ENCODE results near the gene STAT3.
"Not testable (repeated sequence)": the region's sequence is repeated elsewhere in the genome, so short reads cannot be mapped to it uniquely, and the experiment has no call there.

STAT3 gene

GRCh38 chr17:42423766-42424165 lies 35.5 kb upstream of the STAT3 start:
- no peak for DNase-seq (ENCODE audit: low read depth)
- TF ChIP-seq, protein P1, sequence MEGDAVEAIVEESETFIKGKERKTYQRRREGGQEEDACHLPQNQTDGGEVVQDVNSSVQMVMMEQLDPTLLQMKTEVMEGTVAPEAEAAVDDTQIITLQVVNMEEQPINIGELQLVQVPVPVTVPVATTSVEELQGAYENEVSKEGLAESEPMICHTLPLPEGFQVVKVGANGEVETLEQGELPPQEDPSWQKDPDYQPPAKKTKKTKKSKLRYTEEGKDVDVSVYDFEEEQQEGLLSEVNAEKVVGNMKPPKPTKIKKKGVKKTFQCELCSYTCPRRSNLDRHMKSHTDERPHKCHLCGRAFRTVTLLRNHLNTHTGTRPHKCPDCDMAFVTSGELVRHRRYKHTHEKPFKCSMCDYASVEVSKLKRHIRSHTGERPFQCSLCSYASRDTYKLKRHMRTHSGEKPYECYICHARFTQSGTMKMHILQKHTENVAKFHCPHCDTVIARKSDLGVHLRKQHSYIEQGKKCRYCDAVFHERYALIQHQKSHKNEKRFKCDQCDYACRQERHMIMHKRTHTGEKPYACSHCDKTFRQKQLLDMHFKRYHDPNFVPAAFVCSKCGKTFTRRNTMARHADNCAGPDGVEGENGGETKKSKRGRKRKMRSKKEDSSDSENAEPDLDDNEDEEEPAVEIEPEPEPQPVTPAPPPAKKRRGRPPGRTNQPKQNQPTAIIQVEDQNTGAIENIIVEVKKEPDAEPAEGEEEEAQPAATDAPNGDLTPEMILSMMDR (conservative IDR thresholded peaks at IDR 0.05; ENCODE audit: low read depth, low read length), result no peak
- H3K4me3 ChIP-seq (ENCODE audit: low read depth, low read length), result peak overlapping the region; percentile 97

DNA sequence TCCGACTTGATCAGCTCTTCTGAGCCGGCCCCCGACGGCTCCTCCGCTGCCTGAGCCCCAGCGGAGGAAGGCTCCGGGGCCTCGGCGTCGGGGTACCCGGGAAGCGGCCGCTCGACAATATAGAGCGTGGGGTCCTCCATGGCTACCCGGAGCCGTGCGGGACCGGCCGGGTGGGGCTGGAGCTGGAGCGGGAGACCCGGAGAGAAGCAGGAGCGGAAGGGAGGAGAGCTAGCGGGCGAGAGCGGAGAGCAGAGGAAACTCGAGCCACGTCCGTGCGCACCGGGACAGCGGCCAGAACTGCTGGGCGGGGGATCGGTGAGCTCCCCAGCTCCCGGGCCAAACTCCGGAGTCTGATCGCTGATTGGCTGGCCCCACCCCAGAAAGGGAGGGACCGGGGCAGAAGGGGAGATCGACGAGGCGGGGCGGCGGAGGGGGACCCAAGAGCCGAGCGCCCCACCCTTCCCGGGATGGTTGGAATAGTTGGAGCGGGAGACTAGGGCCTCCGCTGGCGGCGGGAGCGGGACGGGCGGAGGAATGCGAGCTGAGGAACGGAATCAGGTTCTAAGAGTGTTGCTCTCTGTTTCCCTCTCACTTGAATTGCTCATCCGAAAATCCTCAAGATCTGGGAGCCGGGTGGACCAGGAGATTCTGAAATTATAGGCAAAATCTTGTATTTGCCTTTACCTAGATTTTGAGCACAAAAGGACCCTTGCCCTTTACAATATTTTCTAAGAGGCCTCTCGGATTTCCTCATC lies 34.9 kb upstream of the STAT3 start, which contains the start of gene CAVIN1:
TSS of gene CAVIN1 (minus strand) at position 299 of the 755 bp plus-strand sequence. CDS start at position 140, 159 bp downstream.
- DNase-seq (ENCODE audit: low read depth), result peak; percentile 97
- TF ChIP-seq, protein P1 (conservative IDR thresholded peaks at IDR 0.05; ENCODE audit: low read depth, low read length), result no peak
- H3K4me3 ChIP-seq (ENCODE audit: low read depth, low read length), result peak within 1 kb of the TSS; percentile 97

- peak; percentile 52 for DNase-seq (ENCODE audit: low read depth)
- peak overlapping the region; percentile 97 for H3K4me3 ChIP-seq (ENCODE audit: low read depth, low read length)
- TF ChIP-seq, protein P1 (conservative IDR thresholded peaks at IDR 0.05; ENCODE audit: low read depth, low read length), result no peak
Measured at GRCh38 chr17:42422412-42422957, 34.2 kb upstream of the STAT3 start.

GRCh38 chr17:42421507-42422338 lies 33.5 kb upstream of the STAT3 start:
- TF ChIP-seq, protein P1 (conservative IDR thresholded peaks at IDR 0.05; ENCODE audit: low read depth, low read length), result no peak
- DNase-seq (ENCODE audit: low read depth), result no peak
- H3K4me3 ChIP-seq (ENCODE audit: low read depth, low read length), result peak overlapping the region; percentile 97

GRCh38 chr17:42421136-42421506 lies 32.9 kb upstream of the STAT3 start:
- H3K4me3 ChIP-seq (ENCODE audit: low read depth, low read length), result peak overlapping the region; percentile 97
- no peak for DNase-seq (ENCODE audit: low read depth)
- TF ChIP-seq, protein P1 (conservative IDR thresholded peaks at IDR 0.05; ENCODE audit: low read depth, low read length), result no peak

DNA sequence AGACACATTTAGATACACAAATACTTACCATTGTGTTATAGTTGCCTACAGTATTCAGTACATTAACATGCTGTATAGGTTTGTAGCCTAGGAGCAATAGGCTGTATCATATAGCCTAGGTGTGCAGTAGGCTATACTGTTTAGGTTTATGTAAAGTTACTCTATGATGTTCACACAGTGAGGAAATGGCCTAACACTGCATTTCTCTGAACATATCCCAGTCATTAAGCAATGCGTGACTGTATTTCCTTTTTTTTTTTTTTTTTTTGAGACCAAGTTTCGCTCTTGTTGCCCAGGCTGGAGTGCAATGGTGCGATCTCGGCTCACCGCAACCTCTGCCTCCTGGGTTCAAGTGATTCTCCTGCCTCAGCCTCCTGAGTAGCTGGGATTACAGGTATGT lies 29.7 kb upstream of the STAT3 start:
- H3K4me3 ChIP-seq (ENCODE audit: low read depth, low read length); DNase-seq (ENCODE audit: low read depth): not testable (repeated sequence)

GRCh38 chr17:42414704-42415409 lies 26.6 kb upstream of the STAT3 start:
- DNase-seq (ENCODE audit: low read depth), result no peak
- H3K4me3 ChIP-seq (ENCODE audit: low read depth, low read length), result no peak overlapping the region

More at GRCh38 chr17:42414704-42415409, 26.6 kb upstream of the STAT3 start:
- TF ChIP-seq, protein P1 (conservative IDR thresholded peaks at IDR 0.05; ENCODE audit: low read depth, low read length), result no peak

Measured in choroid plexus epithelial cell (primary cell).